Measurements from ENCODE around the gene ADGRD2.
A peak's percentile ranks its signal among the peaks of the same experiment; 100 is the strongest.

The ADGRD2 gene

DNA sequence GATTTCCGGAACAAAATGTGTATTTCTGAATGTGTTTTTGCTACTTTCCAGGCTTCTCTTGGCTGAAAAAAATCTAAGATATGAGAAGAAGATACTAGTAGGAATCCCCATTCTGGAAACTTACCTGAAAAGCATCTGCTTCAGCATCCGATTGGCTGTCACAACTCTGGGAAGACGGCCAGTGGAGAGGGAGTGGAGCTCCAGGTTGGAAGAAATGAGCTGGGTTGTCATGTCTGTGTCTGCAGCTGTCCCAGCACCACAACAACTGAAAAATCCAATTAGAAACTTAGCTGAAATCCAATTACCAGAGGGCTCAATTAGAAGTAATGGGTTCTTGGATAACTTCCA is 38.0 kb upstream of the ADGRD2 start:
- TF ChIP-seq TAF1 (IDR thresholded peaks at IDR 0.05; ENCODE audit: borderline replicate concordance, insufficient read depth, low read length), result no peak

DNA sequence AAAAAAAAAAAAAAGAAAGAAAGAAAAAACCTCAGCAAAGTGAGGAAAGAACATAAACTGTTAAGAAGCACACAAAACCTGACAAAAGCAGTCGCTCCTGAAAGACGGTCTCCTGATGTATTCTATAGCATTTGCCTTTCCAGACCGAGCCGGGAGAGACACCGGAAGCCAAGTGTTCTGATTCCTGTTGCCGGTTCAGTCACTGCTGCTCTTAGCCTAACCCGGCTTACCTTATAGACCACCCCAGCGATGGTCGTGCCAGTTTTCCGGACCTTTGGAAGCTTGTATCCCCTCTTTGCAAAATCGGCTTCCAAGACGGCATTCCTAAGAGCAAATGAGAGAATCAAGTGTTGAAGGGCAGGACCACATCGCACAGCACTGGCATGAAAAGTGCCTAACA is 35.6 kb upstream of the ADGRD2 start:
- TF ChIP-seq, protein P1, sequence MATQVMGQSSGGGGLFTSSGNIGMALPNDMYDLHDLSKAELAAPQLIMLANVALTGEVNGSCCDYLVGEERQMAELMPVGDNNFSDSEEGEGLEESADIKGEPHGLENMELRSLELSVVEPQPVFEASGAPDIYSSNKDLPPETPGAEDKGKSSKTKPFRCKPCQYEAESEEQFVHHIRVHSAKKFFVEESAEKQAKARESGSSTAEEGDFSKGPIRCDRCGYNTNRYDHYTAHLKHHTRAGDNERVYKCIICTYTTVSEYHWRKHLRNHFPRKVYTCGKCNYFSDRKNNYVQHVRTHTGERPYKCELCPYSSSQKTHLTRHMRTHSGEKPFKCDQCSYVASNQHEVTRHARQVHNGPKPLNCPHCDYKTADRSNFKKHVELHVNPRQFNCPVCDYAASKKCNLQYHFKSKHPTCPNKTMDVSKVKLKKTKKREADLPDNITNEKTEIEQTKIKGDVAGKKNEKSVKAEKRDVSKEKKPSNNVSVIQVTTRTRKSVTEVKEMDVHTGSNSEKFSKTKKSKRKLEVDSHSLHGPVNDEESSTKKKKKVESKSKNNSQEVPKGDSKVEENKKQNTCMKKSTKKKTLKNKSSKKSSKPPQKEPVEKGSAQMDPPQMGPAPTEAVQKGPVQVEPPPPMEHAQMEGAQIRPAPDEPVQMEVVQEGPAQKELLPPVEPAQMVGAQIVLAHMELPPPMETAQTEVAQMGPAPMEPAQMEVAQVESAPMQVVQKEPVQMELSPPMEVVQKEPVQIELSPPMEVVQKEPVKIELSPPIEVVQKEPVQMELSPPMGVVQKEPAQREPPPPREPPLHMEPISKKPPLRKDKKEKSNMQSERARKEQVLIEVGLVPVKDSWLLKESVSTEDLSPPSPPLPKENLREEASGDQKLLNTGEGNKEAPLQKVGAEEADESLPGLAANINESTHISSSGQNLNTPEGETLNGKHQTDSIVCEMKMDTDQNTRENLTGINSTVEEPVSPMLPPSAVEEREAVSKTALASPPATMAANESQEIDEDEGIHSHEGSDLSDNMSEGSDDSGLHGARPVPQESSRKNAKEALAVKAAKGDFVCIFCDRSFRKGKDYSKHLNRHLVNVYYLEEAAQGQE (IDR thresholded peaks at IDR 0.05; ENCODE audit: insufficient read depth in 1 of 2, low read depth in 2 of 2, low read length in 2 of 2), result no peak
- TF ChIP-seq TAF1 (IDR thresholded peaks at IDR 0.05; ENCODE audit: borderline replicate concordance, insufficient read depth, low read length) (no peak), FOXP2 (optimal IDR thresholded peaks at IDR 0.05; ENCODE audit: borderline replicate concordance, extremely low read depth, extremely low read length, insufficient read depth) (no peak), POLR2AphosphoS5 (IDR thresholded peaks at IDR 0.05; ENCODE audit: low read depth, low read length) (no peak; the same call in 1 of the 2 replicates), SIN3A (IDR thresholded peaks at IDR 0.05; ENCODE audit: borderline replicate concordance, insufficient read depth, low read length) (no peak)

DNA sequence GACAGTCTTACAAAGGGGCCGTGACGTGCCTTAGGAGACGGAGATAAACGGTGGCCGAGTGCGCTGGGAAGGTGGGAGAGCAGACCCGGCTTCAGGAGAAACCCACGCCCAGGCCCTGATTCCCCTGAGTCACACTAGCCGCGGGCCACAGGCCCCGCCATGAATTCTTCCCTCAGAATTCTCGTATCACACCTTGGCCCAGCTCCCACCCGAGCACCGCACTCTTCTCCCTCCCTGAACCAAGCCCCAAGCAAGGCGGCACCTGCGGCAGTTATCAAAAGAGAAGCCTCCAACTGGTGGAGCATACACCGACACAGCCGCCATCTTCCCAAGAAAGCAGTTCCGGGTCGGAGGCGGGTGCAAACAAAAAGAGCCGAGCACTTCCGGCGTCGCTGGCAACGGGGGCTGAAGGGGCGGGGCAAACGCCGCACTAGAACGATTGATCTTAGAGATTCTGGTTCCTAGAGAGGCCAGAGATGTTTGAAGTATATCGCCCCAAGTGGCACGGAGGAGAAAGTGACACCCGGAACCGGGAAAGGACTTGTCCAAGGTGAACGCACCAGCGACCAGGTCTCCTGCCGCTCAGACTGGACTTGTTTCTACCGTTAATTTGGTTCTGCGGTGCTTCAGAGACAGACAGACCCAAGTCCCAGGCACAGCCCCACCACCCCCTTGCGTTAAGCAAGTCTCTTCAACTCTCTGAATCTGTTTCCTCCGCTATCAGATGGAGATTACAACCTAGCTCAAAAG is 35.0 kb upstream of the ADGRD2 start, which contains the start of gene PSMB7:
Gene PSMB7, minus strand, starts transcription at position 341 of the 750 bp plus-strand sequence. Its CDS starts 17 bp downstream, at position 324.
- TF ChIP-seq, protein P1 (IDR thresholded peaks at IDR 0.05; ENCODE audit: insufficient read depth in 1 of 2, low read depth in 2 of 2, low read length in 2 of 2), result peak; percentile 55 to 83
- no peak for TF ChIP-seq SIN3A (IDR thresholded peaks at IDR 0.05; ENCODE audit: borderline replicate concordance, insufficient read depth, low read length)
- TF ChIP-seq FOXP2 (optimal IDR thresholded peaks at IDR 0.05; ENCODE audit: borderline replicate concordance, extremely low read depth, extremely low read length, insufficient read depth), result no peak
- peak; percentile 75; the same call in 1 of the 2 replicates for TF ChIP-seq POLR2AphosphoS5 (IDR thresholded peaks at IDR 0.05; ENCODE audit: low read depth, low read length)
- TF ChIP-seq TAF1 (IDR thresholded peaks at IDR 0.05; ENCODE audit: borderline replicate concordance, insufficient read depth, low read length), result peak; percentile 85; the same call in 1 of the 2 replicates

DNA sequence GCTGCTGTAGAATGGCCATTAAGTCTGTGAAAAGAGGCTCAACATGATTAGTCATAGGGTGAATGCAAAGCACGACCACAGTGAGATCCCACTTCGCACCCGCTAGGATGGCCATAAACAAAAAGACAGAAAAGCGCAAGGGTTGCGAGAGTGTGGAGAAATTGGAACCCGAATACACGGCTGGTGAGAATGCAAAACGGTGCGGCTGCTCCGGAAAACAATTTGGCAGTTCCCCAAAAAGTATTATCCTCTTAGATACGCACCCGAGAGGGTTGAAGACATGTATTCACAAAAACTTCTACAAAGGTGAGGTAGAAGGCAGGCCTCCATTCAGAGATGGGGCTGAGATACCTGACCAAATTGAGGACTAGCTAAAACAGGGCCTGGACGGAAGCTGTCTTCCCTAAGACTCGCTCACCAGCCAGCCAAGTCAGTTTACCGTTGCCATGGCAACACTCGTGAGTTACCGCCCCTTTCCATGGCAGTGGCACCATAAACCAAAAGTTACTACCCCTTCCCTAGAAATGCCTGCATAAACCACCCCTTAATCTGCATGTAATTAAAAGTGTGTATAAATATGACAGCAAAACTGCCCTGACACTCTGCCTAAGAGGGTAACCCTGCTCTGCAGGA is 34.3 kb upstream of the ADGRD2 start:
- TF ChIP-seq FOXP2 (optimal IDR thresholded peaks at IDR 0.05; ENCODE audit: borderline replicate concordance, extremely low read depth, extremely low read length, insufficient read depth), result no peak
- no peak for TF ChIP-seq TAF1 (IDR thresholded peaks at IDR 0.05; ENCODE audit: borderline replicate concordance, insufficient read depth, low read length)
- no peak for TF ChIP-seq POLR2AphosphoS5 (IDR thresholded peaks at IDR 0.05; ENCODE audit: low read depth, low read length)
- TF ChIP-seq, protein P1 (IDR thresholded peaks at IDR 0.05; ENCODE audit: insufficient read depth in 1 of 2, low read depth in 2 of 2, low read length in 2 of 2), result no peak
- TF ChIP-seq SIN3A (IDR thresholded peaks at IDR 0.05; ENCODE audit: borderline replicate concordance, insufficient read depth, low read length), result no peak

DNA sequence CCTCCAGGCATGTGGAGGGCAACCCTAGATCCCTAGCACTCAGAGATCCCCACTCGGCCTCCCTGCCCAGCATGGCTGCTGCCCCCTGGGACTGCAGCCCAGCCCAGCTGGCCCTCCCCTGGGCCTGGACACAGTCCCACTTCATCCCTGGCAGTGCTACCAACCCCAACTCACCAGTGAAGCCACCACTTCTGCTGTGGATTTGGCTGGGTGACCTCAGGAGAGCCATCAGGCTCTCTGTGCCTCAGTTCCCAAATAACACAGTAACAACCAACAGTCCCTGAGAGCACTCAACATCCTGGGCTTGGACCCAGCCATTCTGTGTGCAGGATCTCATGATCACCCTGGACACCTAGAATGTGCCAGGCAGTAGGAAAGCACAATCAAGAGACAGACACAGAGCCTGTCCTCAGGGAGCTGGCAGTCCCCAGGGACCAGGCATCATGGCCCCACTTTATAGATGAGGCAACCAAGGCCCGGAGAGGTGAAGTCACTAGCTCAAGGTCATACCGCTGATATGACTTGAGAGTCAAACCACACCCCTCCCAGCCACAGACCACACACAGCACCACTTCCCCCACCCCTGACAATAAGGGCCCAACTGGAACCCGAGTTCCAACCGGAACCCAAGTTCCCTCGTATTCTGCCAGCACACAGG is 30.3 kb upstream of the ADGRD2 start:
- TF ChIP-seq SIN3A (IDR thresholded peaks at IDR 0.05; ENCODE audit: borderline replicate concordance, insufficient read depth, low read length), result no peak
- no peak for TF ChIP-seq TAF1 (IDR thresholded peaks at IDR 0.05; ENCODE audit: borderline replicate concordance, insufficient read depth, low read length)
- no peak for TF ChIP-seq POLR2AphosphoS5 (IDR thresholded peaks at IDR 0.05; ENCODE audit: low read depth, low read length)
- no peak for TF ChIP-seq FOXP2 (optimal IDR thresholded peaks at IDR 0.05; ENCODE audit: borderline replicate concordance, extremely low read depth, extremely low read length, insufficient read depth)
- TF ChIP-seq, protein P1 (IDR thresholded peaks at IDR 0.05; ENCODE audit: insufficient read depth in 1 of 2, low read depth in 2 of 2, low read length in 2 of 2), result no peak

All from PFSK-1 (cell line).